ENCODE data around the gene RBM5. TPM values are rescaled to one million over a fixed set of nuclear protein-coding genes. Genes with fewer than 3 reads are reported as not detected.

The RBM5 gene
- total and polyA plus RNA-seq, 10 of the 15 experiments (the other 5 are each of a cell fraction or from before 2014, with no cell fraction given): 35.1 to 347 (median 111) TPM

GRCh38 chr3:50167841-50168209 is 79.1 kb downstream of the RBM5 start:
- intact Hi-C loops (cut with micrococcal nuclease; ENCODE audit: unreplicated experiment): no loop called here
- Histone ChIP-seq H3K27ac (ENCODE audit: control insufficient read depth, insufficient read depth) (no peak overlapping the region), H4K20me1 (ENCODE audit: control insufficient read depth, insufficient read depth) (no peaks in the 10 kb centered on the region; the same call in 1 of the 2 replicates), H3K79me2 (ENCODE audit: control insufficient read depth, insufficient read depth, low read length) (no peaks in the 10 kb centered on the region), H3K9me3 (replicated peaks; ENCODE audit: control insufficient read depth, insufficient read depth, low read length) (no peaks in the 10 kb centered on the region), H3K4me2 (ENCODE audit: control insufficient read depth, insufficient read depth) (no peak overlapping the region), H2AFZ (ENCODE audit: control insufficient read depth, low read depth, low read length) (no peak overlapping the region), H3K4me1 (ENCODE audit: control insufficient read depth, insufficient read depth, low read length) (no peaks in the 10 kb centered on the region), H3K36me3 (ENCODE audit: control insufficient read depth in 2 of 2, insufficient read depth in 2 of 2, low read length in 1 of 2) (no peaks in the 10 kb centered on the region), H3K27me3 (replicated peaks in 1 of 2; ENCODE audit: control insufficient read depth in 2 of 2, insufficient read depth in 2 of 2, low read length in 1 of 2) (no peaks in the 10 kb centered on the region; a peak in 1 of 4 replicates), H3K4me3 (no peak overlapping the region), H3K9ac (ENCODE audit: control insufficient read depth, insufficient read depth, low read length) (no peak overlapping the region)
- ChIA-PET CTCF (no interaction called here), SMC1A (ENCODE audit: uncharacterized antibody, unreplicated experiment) (no interaction called here), POLR2A (no interaction called here), RAD21 (ENCODE audit: unreplicated experiment) (no interaction called here)
- no peak for ATAC-seq
- in situ Hi-C loops (cut with MboI): no loop called here
- 40% methylated on average over 7 of the region's 7 CpGs for WGBS (ENCODE audit: insufficient coverage, insufficient replicate concordance, low lambda C conversion rate, missing lambda C conversion rate)
- no peak for DNase-seq (ENCODE audit: low read depth, low spot score)
- no TSS peak for BruUV-seq (replicated peaks)
- FAIRE-seq: no peak
- no peak for TF ChIP-seq CBFB (IDR thresholded peaks at IDR 0.05; ENCODE audit: low read depth)
- TF ChIP-seq RAD51 (IDR thresholded peaks at IDR 0.05): no peak
- no peak for TF ChIP-seq RB1 (IDR thresholded peaks at IDR 0.05; ENCODE audit: borderline replicate concordance)
- TF ChIP-seq ZNF384 (IDR thresholded peaks at IDR 0.05; ENCODE audit: borderline replicate concordance, low read depth, low read length): no peak
- no peak for TF ChIP-seq ZBTB4 (CRISPR knock-in tag; IDR thresholded peaks at IDR 0.05)
- TF ChIP-seq, protein P1, sequence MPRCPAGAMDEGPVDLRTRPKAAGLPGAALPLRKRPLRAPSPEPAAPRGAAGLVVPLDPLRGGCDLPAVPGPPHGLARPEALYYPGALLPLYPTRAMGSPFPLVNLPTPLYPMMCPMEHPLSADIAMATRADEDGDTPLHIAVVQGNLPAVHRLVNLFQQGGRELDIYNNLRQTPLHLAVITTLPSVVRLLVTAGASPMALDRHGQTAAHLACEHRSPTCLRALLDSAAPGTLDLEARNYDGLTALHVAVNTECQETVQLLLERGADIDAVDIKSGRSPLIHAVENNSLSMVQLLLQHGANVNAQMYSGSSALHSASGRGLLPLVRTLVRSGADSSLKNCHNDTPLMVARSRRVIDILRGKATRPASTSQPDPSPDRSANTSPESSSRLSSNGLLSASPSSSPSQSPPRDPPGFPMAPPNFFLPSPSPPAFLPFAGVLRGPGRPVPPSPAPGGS (IDR thresholded peaks at IDR 0.05; ENCODE audit: borderline replicate concordance, insufficient read depth, low read depth, low read length, poor library complexity, severe bottlenecking): no peak
- no peak for TF ChIP-seq HDGF (IDR thresholded peaks at IDR 0.05)
- TF ChIP-seq, protein P2, sequence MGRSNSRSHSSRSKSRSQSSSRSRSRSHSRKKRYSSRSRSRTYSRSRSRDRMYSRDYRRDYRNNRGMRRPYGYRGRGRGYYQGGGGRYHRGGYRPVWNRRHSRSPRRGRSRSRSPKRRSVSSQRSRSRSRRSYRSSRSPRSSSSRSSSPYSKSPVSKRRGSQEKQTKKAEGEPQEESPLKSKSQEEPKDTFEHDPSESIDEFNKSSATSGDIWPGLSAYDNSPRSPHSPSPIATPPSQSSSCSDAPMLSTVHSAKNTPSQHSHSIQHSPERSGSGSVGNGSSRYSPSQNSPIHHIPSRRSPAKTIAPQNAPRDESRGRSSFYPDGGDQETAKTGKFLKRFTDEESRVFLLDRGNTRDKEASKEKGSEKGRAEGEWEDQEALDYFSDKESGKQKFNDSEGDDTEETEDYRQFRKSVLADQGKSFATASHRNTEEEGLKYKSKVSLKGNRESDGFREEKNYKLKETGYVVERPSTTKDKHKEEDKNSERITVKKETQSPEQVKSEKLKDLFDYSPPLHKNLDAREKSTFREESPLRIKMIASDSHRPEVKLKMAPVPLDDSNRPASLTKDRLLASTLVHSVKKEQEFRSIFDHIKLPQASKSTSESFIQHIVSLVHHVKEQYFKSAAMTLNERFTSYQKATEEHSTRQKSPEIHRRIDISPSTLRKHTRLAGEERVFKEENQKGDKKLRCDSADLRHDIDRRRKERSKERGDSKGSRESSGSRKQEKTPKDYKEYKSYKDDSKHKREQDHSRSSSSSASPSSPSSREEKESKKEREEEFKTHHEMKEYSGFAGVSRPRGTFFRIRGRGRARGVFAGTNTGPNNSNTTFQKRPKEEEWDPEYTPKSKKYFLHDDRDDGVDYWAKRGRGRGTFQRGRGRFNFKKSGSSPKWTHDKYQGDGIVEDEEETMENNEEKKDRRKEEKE (IDR thresholded peaks at IDR 0.05): no peak
- TF ChIP-seq SMARCA5 (IDR thresholded peaks at IDR 0.05): no peak
- TF ChIP-seq SRF (IDR thresholded peaks at IDR 0.05; ENCODE audit: low read depth in 2 of 2, low read length in 2 of 2): no peak
- no peak for TF ChIP-seq SMC3 (IDR thresholded peaks at IDR 0.05; ENCODE audit: borderline replicate concordance, low read length)
- TF ChIP-seq BACH1 (IDR thresholded peaks at IDR 0.05; ENCODE audit: borderline replicate concordance): no peak
- TF ChIP-seq ETV6 (conservative IDR thresholded peaks at IDR 0.05 in 1 of 2, IDR thresholded peaks at IDR 0.05 in 1 of 2; ENCODE audit: borderline replicate concordance in 1 of 2, low read depth in 1 of 2): no peak
- no peak for TF ChIP-seq ZNF622 (IDR thresholded peaks at IDR 0.05)
- no peak for TF ChIP-seq WRNIP1 (IDR thresholded peaks at IDR 0.05; ENCODE audit: borderline replicate concordance, low read depth, low read length)
- TF ChIP-seq LARP7 (IDR thresholded peaks at IDR 0.05): no peak
- TF ChIP-seq ZZZ3 (IDR thresholded peaks at IDR 0.05; ENCODE audit: control insufficient read depth, insufficient read length, low read depth): no peak
